Duodenal mucosa (tissue), 2 donors: ENCODE measurements around the gene NHP2.

ENCODE experiments used
- H3K27ac ChIP-seq: one replicate; pipeline ENCODE4 v1.7.0; 2013; ENCODE audit warnings: low read depth, low read length
- H3K27me3 ChIP-seq, 2 donors: one replicate each; pipeline ENCODE4 v1.7.0; 2013; ENCODE audit warnings: low read length in 2 of 2, control low read depth in 1 of 2; ENCODE audit not compliant: insufficient read depth in 2 of 2, control insufficient read depth in 1 of 2
- H3K36me3 ChIP-seq, 2 donors: one replicate each; pipeline ENCODE4 v1.7.0; 2013; ENCODE audit warnings: low read length in 2 of 2, control low read depth in 1 of 2; ENCODE audit not compliant: insufficient read depth in 2 of 2, control insufficient read depth in 1 of 2
- H3K4me1 ChIP-seq, 2 donors: one replicate each; pipeline ENCODE4 v1.7.0; 2013; ENCODE audit warnings: low read length in 2 of 2, control low read depth in 1 of 2; ENCODE audit not compliant: insufficient read depth in 2 of 2, control insufficient read depth in 1 of 2
- H3K4me3 ChIP-seq, 2 donors: one replicate each; pipeline ENCODE4 v1.7.0; 2013; ENCODE audit warnings: low read length in 2 of 2, low read depth in 1 of 2
- H3K9ac ChIP-seq, 2 donors: one replicate each; pipeline ENCODE4 v1.7.0; 2013; ENCODE audit warnings: low read length in 2 of 2, low read depth in 1 of 2
- H3K9me3 ChIP-seq, 2 donors: one replicate each; pipeline ENCODE4 v1.7.0; 2013; ENCODE audit warnings: low read length in 2 of 2, control low read depth in 1 of 2; ENCODE audit not compliant: control insufficient read depth in 1 of 2

Gene NHP2

GRCh38 chr5:178194026-178194425 is 40.3 kb upstream of the NHP2 start:
- Histone ChIP-seq H3K36me3 (no peaks in the 10 kb centered on the region), H3K9ac (no peak overlapping the region), H3K27ac (no peak overlapping the region), H3K4me1 (no peaks in the 10 kb centered on the region), H3K4me3 (no peak overlapping the region), H3K9me3 (no peaks in the 10 kb centered on the region), H3K27me3 (peaks cover 9 to 11% of the 10 kb centered on the region in 2 donors)

GRCh38 chr5:178193251-178193809 is 39.6 kb upstream of the NHP2 start:
- Histone ChIP-seq H3K27ac (no peak overlapping the region), H3K9me3 (no peaks in the 10 kb centered on the region), H3K36me3 (no peaks in the 10 kb centered on the region), H3K27me3 (peaks cover 9 to 11% of the 10 kb centered on the region in 2 donors), H3K9ac (no peak overlapping the region), H3K4me3 (no peak overlapping the region), H3K4me1 (no peaks in the 10 kb centered on the region)

- Histone ChIP-seq H3K4me3 (no peak overlapping the region), H3K27me3 (peaks cover 9 to 11% of the 10 kb centered on the region in 2 donors), H3K36me3 (no peaks in the 10 kb centered on the region), H3K9me3 (no peaks in the 10 kb centered on the region), H3K27ac (no peak overlapping the region), H3K4me1 (no peaks in the 10 kb centered on the region), H3K9ac (no peak overlapping the region)
These were observed 39.1 kb upstream of the NHP2 start for GRCh38 chr5:178192787-178193186.

- no peaks in the 10 kb centered on the region for H3K4me1 ChIP-seq
- no peaks in the 10 kb centered on the region for H3K36me3 ChIP-seq
- H3K4me3 ChIP-seq = no peak overlapping the region
- no peak overlapping the region for H3K9ac ChIP-seq
- H3K27me3 ChIP-seq = peaks cover 9 to 11% of the 10 kb centered on the region in 2 donors
- H3K27ac ChIP-seq = no peak overlapping the region
- no peaks in the 10 kb centered on the region for H3K9me3 ChIP-seq
These were observed 38.6 kb upstream of the NHP2 start for GRCh38 chr5:178192244-178192643.

GRCh38 chr5:178191661-178192060 is 38.0 kb upstream of the NHP2 start:
- no peak overlapping the region for H3K27ac ChIP-seq
- H3K9me3 ChIP-seq = no peaks in the 10 kb centered on the region
- no peak overlapping the region for H3K4me3 ChIP-seq
- H3K36me3 ChIP-seq = no peaks in the 10 kb centered on the region
- no peak overlapping the region for H3K9ac ChIP-seq
- no peaks in the 10 kb centered on the region for H3K4me1 ChIP-seq
- H3K27me3 ChIP-seq = peaks cover 9 to 11% of the 10 kb centered on the region in 2 donors

GRCh38 chr5:178189433-178189832 is 35.7 kb upstream of the NHP2 start:
- Histone ChIP-seq H3K27me3 (peaks cover 4 to 6% of the 10 kb centered on the region in 2 donors), H3K9ac (no peak overlapping the region), H3K36me3 (no peaks in the 10 kb centered on the region), H3K4me1 (no peaks in the 10 kb centered on the region), H3K9me3 (no peaks in the 10 kb centered on the region), H3K27ac (no peak overlapping the region), H3K4me3 (no peak overlapping the region)

- Histone ChIP-seq H3K27ac (no peak within 1 kb of the TSS), H3K9me3 (no peaks in the 10 kb centered on the region), H3K4me1 (no peaks in the 10 kb centered on the region), H3K4me3 (no peak within 1 kb of the TSS), H3K9ac (no peak within 1 kb of the TSS), H3K27me3 (no peaks in the 10 kb centered on the region), H3K36me3 (no peaks in the 10 kb centered on the region)
These were observed 33.3 kb upstream of the NHP2 start, which contains the start of gene GMCL2 for GRCh38 chr5:178187014-178187413. TSS of gene GMCL2 (minus strand) at chr5:178187371. CDS start at chr5:178187299, 72 bp downstream.

- no peaks in the 10 kb centered on the region for H3K27me3 ChIP-seq
- H3K36me3 ChIP-seq = no peaks in the 10 kb centered on the region
- no peaks in the 10 kb centered on the region for H3K4me1 ChIP-seq
- H3K4me3 ChIP-seq = no peak overlapping the region
- H3K9me3 ChIP-seq = no peaks in the 10 kb centered on the region
- no peak overlapping the region for H3K27ac ChIP-seq
- H3K9ac ChIP-seq = no peak overlapping the region
These were observed 32.7 kb upstream of the NHP2 start for GRCh38 chr5:178186427-178186826.

- H3K4me1 ChIP-seq = no peaks in the 10 kb centered on the region
- H3K9ac ChIP-seq = no peak overlapping the region
- H3K4me3 ChIP-seq = no peak overlapping the region
- no peak overlapping the region for H3K27ac ChIP-seq
- no peaks in the 10 kb centered on the region for H3K9me3 ChIP-seq
- no peaks in the 10 kb centered on the region for H3K27me3 ChIP-seq
- no peaks in the 10 kb centered on the region for H3K36me3 ChIP-seq
These were observed 28.6 kb upstream of the NHP2 start for GRCh38 chr5:178182158-178182876.

- Histone ChIP-seq H3K4me3 (no peak overlapping the region), H3K9me3 (no peaks in the 10 kb centered on the region), H3K27me3 (no peaks in the 10 kb centered on the region), H3K27ac (no peak overlapping the region), H3K36me3 (no peaks in the 10 kb centered on the region), H3K9ac (no peak overlapping the region), H3K4me1 (no peaks in the 10 kb centered on the region)
These were observed 26.6 kb upstream of the NHP2 start for GRCh38 chr5:178180141-178180863.
